ENCODE results near the gene ZNF346. TPM values are rescaled to one million over a fixed set of nuclear protein-coding genes. Genes with fewer than 3 reads are reported as not detected.
A peak's percentile ranks its signal among the peaks of the same experiment; 100 is the strongest.

Gene ZNF346
- total and polyA plus RNA-seq, 10 of the 15 experiments (the other 5 are each of a cell fraction or from before 2014, with no cell fraction given) = 6.5 to 30.2 (median 24.0) TPM

GRCh38 chr5:176995896-176996767 is 26.4 kb upstream of the ZNF346 start:
- CTCF ChIA-PET = interaction anchor here (0.8 to 4.0 kb wide), 6 partner anchors 9 to 336 kb away, joined by 3 to 40 read pairs (median 4); partner anchors contain the start of gene UIMC1
- Histone ChIP-seq H4K20me1 (ENCODE audit: control insufficient read depth, insufficient read depth) (no peaks in the 10 kb centered on the region; the same call in 1 of the 2 replicates), H3K4me1 (ENCODE audit: control insufficient read depth, insufficient read depth, low read length) (peaks cover 40% of the 10 kb centered on the region), H3K27ac (ENCODE audit: control insufficient read depth, insufficient read depth) (peak overlapping the region; percentile 89), H3K36me3 (ENCODE audit: control insufficient read depth in 2 of 2, insufficient read depth in 2 of 2, low read length in 1 of 2) (no peaks in the 10 kb centered on the region), H3K4me3 (0 out of 2 replicates have a peak overlapping the region, but pooled peaks have one; percentile 6), H3K9me3 (replicated peaks; ENCODE audit: control insufficient read depth, insufficient read depth, low read length) (no peaks in the 10 kb centered on the region; the same call in 2 of the 3 replicates), H3K27me3 (replicated peaks in 1 of 2; ENCODE audit: control insufficient read depth in 2 of 2, insufficient read depth in 2 of 2, low read length in 1 of 2) (no peaks in the 10 kb centered on the region), H3K4me2 (ENCODE audit: control insufficient read depth, insufficient read depth) (peak overlapping the region; percentile 49), H3K9ac (ENCODE audit: control insufficient read depth, insufficient read depth, low read length) (peak overlapping the region; percentile 24), H3K79me2 (ENCODE audit: control insufficient read depth, insufficient read depth, low read length) (peaks cover 93% of the 10 kb centered on the region), H2AFZ (ENCODE audit: control insufficient read depth, low read depth, low read length) (no peak overlapping the region)
- DNase-seq (ENCODE audit: low read depth, low spot score) = peak; percentile 48
- peak; percentile 18 for FAIRE-seq
- SMC1A ChIA-PET (ENCODE audit: uncharacterized antibody, unreplicated experiment) = interaction anchor here (0.5 to 3.5 kb wide), 3 partner anchors 9 to 32 kb away, joined by 3 to 30 read pairs (median 3); no protein-coding TSS in a partner anchor
- intact Hi-C loops (cut with micrococcal nuclease; ENCODE audit: unreplicated experiment) = no loop called here
- RAD21 ChIA-PET (ENCODE audit: unreplicated experiment) = interaction anchor here (0.7 to 2.1 kb wide), 7 partner anchors 9 to 335 kb away, joined by 3 to 8 read pairs (median 4); partner anchors contain the start of genes UIMC1 and ZNF346
- in situ Hi-C loops (cut with MboI) = no loop called here
- 17% methylated on average over 4 of the region's 4 CpGs for WGBS (ENCODE audit: insufficient coverage, insufficient replicate concordance, low lambda C conversion rate, missing lambda C conversion rate)
- peak; percentile 59 for ATAC-seq
- no TSS peak for BruUV-seq (replicated peaks)
- POLR2A ChIA-PET = interaction anchor here (0.7 to 1.7 kb wide), 6 partner anchors 8 to 64 kb away, joined by 3 to 17 read pairs (median 6); partner anchors contain the start of gene UIMC1
- 0 out of 4 replicates have a peak, but pooled peaks of 1 of the 2 experiments have one; percentile 44 for TF ChIP-seq EP300 (IDR thresholded peaks at IDR 0.05; ENCODE audit: borderline replicate concordance in 1 of 2, control insufficient read depth in 1 of 2, low read depth in 2 of 2, low read length in 2 of 2)
- peak; percentile 64 for TF ChIP-seq RUNX3 (IDR thresholded peaks at IDR 0.05; ENCODE audit: low read length)
- peak; percentile 7; the same call in 1 of the 2 replicates for TF ChIP-seq JUNB (IDR thresholded peaks at IDR 0.05)
- TF ChIP-seq MEF2B (IDR thresholded peaks at IDR 0.05; ENCODE audit: partially characterized antibody, poor library complexity, severe bottlenecking) = peak; percentile 59
- TF ChIP-seq HDAC6 (IDR thresholded peaks at IDR 0.05; ENCODE audit: unreplicated experiment) = no peak
- TF ChIP-seq MEF2A (IDR thresholded peaks at IDR 0.05; ENCODE audit: insufficient read depth, low read depth, low read length) = 0 out of 2 replicates have a peak, but pooled peaks have one; percentile 38
- TF ChIP-seq SUPT20H (IDR thresholded peaks at IDR 0.05; ENCODE audit: borderline replicate concordance, control insufficient read depth, low read depth, low read length) = no peak
- TF ChIP-seq ZBTB4 (CRISPR knock-in tag; IDR thresholded peaks at IDR 0.05) = no peak
- 0 out of 4 replicates have a peak, but pooled peaks of 1 of the 2 experiments have one; percentile 43 for TF ChIP-seq SRF (IDR thresholded peaks at IDR 0.05; ENCODE audit: low read depth in 2 of 2, low read length in 2 of 2)
- TF ChIP-seq CREB1 (IDR thresholded peaks at IDR 0.05; ENCODE audit: low read depth) = peak; percentile 59; the same call in 1 of the 2 replicates
- peak; percentile 47; the same call in 1 of the 2 replicates for TF ChIP-seq SPI1 (IDR thresholded peaks at IDR 0.05; ENCODE audit: borderline replicate concordance, insufficient read depth, low read depth, low read length)
- no peak for TF ChIP-seq SIX5 (IDR thresholded peaks at IDR 0.05; ENCODE audit: low read depth, low read length, severe bottlenecking)
- TF ChIP-seq LARP7 (IDR thresholded peaks at IDR 0.05) = no peak
- TF ChIP-seq ATF2 (IDR thresholded peaks at IDR 0.05; ENCODE audit: low read length) = 0 out of 2 replicates have a peak, but pooled peaks have one; percentile 27
- no peak for TF ChIP-seq NR2F1 (conservative IDR thresholded peaks at IDR 0.05)
- 0 out of 2 replicates have a peak, but pooled peaks have one; percentile 32 for TF ChIP-seq ZNF384 (IDR thresholded peaks at IDR 0.05; ENCODE audit: borderline replicate concordance, low read depth, low read length)
- no peak for TF ChIP-seq TAF1 (IDR thresholded peaks at IDR 0.05; ENCODE audit: borderline replicate concordance, low read depth, low read length)
